Endodermal cell (in vitro differentiated cells): Measurements from ENCODE around the gene COL4A2. TPM values are rescaled to one million over a fixed set of nuclear protein-coding genes. Genes with fewer than 3 reads are reported as not detected.

Source experiments
- DNase-seq: peaks from one replicate; pipeline ENCODE4 v3.0.0-alpha.2; 2017
- H3K27ac ChIP-seq: 2 replicates; pipeline ENCODE4 v1.5.1; 2013; ENCODE audit warnings: mild to moderate bottlenecking, low read depth, low read length, moderate library complexity
- H3K27me3 ChIP-seq: 2 replicates; pipeline ENCODE4 v1.6.1; 2013; ENCODE audit warnings: mild to moderate bottlenecking, low read length, moderate library complexity; ENCODE audit not compliant: insufficient read depth, control insufficient read depth, poor library complexity, severe bottlenecking
- H3K36me3 ChIP-seq: 2 replicates; pipeline ENCODE4 v1.7.0; 2013; ENCODE audit warnings: mild to moderate bottlenecking, low read length, moderate library complexity; ENCODE audit not compliant: control insufficient read depth, insufficient read depth
- H3K4me1 ChIP-seq: one replicate; pipeline ENCODE4 v1.7.0; 2013; ENCODE audit warnings: low read length; ENCODE audit not compliant: control insufficient read depth, insufficient read depth
- H3K4me3 ChIP-seq: 2 replicates; pipeline ENCODE4 v1.5.1; 2013; ENCODE audit warnings: mild to moderate bottlenecking, low read length, moderate library complexity
- H3K9ac ChIP-seq: 2 replicates; pipeline ENCODE4 v1.6.1; 2013; ENCODE audit warnings: mild to moderate bottlenecking, low read length, moderate library complexity; ENCODE audit not compliant: poor library complexity, severe bottlenecking; ENCODE audit errors: extremely low read depth
- H3K9me3 ChIP-seq: 2 replicates; pipeline ENCODE4 v1.6.1; 2013; ENCODE audit warnings: mild to moderate bottlenecking, low read length, moderate library complexity; ENCODE audit not compliant: control insufficient read depth
- H3K27ac Mint-ChIP-seq: 2 replicates; pipeline ENCODE4 v1.8.0; 2020; ENCODE audit warnings: mixed read lengths
- H3K27me3 Mint-ChIP-seq: 2 replicates; pipeline ENCODE4 v1.8.0; 2021; ENCODE audit warnings: mild to moderate bottlenecking, mixed read lengths; ENCODE audit not compliant: insufficient read depth
- H3K36me3 Mint-ChIP-seq: 2 replicates; pipeline ENCODE4 v1.8.0; 2020; ENCODE audit warnings: low read depth, mixed read lengths
- H3K4me1 Mint-ChIP-seq: 2 replicates; pipeline ENCODE4 v1.8.0; 2020; ENCODE audit warnings: mixed read lengths
- H3K4me3 Mint-ChIP-seq: 2 replicates; pipeline ENCODE4 v1.8.0; 2020; ENCODE audit warnings: mild to moderate bottlenecking, moderate library complexity, mixed read lengths
- H3K9me3 Mint-ChIP-seq: 2 replicates; pipeline ENCODE4 v1.8.0; 2020; ENCODE audit warnings: mild to moderate bottlenecking, mixed read lengths
- CTCF ChIP-seq: fragments of 200-600 bp; sonication (generic); conservative IDR thresholded peaks from 2 replicates; pipeline ENCODE4 v1.5.0; 2021; ENCODE audit warnings: antibody characterized with exemption, mild to moderate bottlenecking
- WGBS, 2 experiments: methylation state at CpG; one replicate each; pipeline versions ENCODE4 v1.1.5 to v1.1.7; 2013; ENCODE audit warnings: missing lambda C conversion rate in 2 of 2, mixed read lengths in 1 of 2; ENCODE audit not compliant: insufficient coverage in 1 of 2, insufficient read length in 1 of 2; 5-methylcytosine and 5-hydroxymethylcytosine counted together
- total RNA-seq, 2 donors: library from RNA; stranded (reverse); fragmentation: NEBNext Ultra II Directional in 1 of 2; extraction: Animal tissue kit (Norgen Biotek cat#: 25700) in 1 of 2; gene quantifications; 2 replicates in 1 of 2; 3 replicates in 1 of 2; pipeline ENCODE4 v1.2.1, GENCODE V29; 2021

Gene COL4A2
- total RNA-seq, 2 donors from 2014 or later: 388 to 398 TPM

GRCh38 chr13:110432522-110432921 is 125.4 kb downstream of the COL4A2 start:
- DNase-seq: no peak
- no peak overlapping the region for H3K4me3 Mint-ChIP-seq
- no peak overlapping the region for H3K27ac Mint-ChIP-seq
- Histone ChIP-seq H3K27ac (no peak overlapping the region), H3K9me3 (no peaks in the 10 kb centered on the region), H3K9ac (no peak overlapping the region), H3K4me3 (no peak overlapping the region), H3K4me1 (no peaks in the 10 kb centered on the region), H3K36me3 (peaks cover 98% of the 10 kb centered on the region), H3K27me3 (no peaks in the 10 kb centered on the region)
- peaks cover 83% of the 10 kb centered on the region for H3K36me3 Mint-ChIP-seq
- no peaks in the 10 kb centered on the region for H3K27me3 Mint-ChIP-seq
- WGBS, 2 experiments: 94 to 96% methylated on average over 3 of the region's 3 CpGs
- no peak for TF ChIP-seq CTCF
- no peaks in the 10 kb centered on the region for H3K9me3 Mint-ChIP-seq
- peaks cover 2% of the 10 kb centered on the region for H3K4me1 Mint-ChIP-seq

- no peak overlapping the region for H3K27ac ChIP-seq
- H3K27me3 ChIP-seq: no peaks in the 10 kb centered on the region
- 83 to 87% methylated on average over 6 to 14 of the region's 14 CpGs for WGBS, 2 experiments
- no peak overlapping the region for H3K27ac Mint-ChIP-seq
- peaks cover 83% of the 10 kb centered on the region for H3K36me3 Mint-ChIP-seq
- H3K4me1 Mint-ChIP-seq: no peaks in the 10 kb centered on the region
- DNase-seq: no peak
- no peaks in the 10 kb centered on the region for H3K9me3 Mint-ChIP-seq
- no peak overlapping the region for H3K9ac ChIP-seq
- H3K4me3 Mint-ChIP-seq: no peak overlapping the region
- H3K36me3 ChIP-seq: peaks cover 100% of the 10 kb centered on the region
- no peaks in the 10 kb centered on the region for H3K27me3 Mint-ChIP-seq
- no peaks in the 10 kb centered on the region for H3K4me1 ChIP-seq
- no peak overlapping the region for H3K4me3 ChIP-seq
- no peak for TF ChIP-seq CTCF
- H3K9me3 ChIP-seq: no peaks in the 10 kb centered on the region
Measured at GRCh38 chr13:110433014-110433413, 125.9 kb downstream of the COL4A2 start.

- DNase-seq: no peak
- Mint-ChIP-seq H3K27ac (no peak overlapping the region), H3K4me1 (no peaks in the 10 kb centered on the region), H3K4me3 (no peak overlapping the region), H3K27me3 (no peaks in the 10 kb centered on the region), H3K36me3 (peaks cover 86% of the 10 kb centered on the region), H3K9me3 (no peaks in the 10 kb centered on the region)
- Histone ChIP-seq H3K27ac (no peak overlapping the region), H3K36me3 (peaks cover 100% of the 10 kb centered on the region), H3K27me3 (no peaks in the 10 kb centered on the region), H3K9ac (no peak overlapping the region), H3K9me3 (no peaks in the 10 kb centered on the region), H3K4me1 (no peaks in the 10 kb centered on the region), H3K4me3 (no peak overlapping the region)
- TF ChIP-seq CTCF: no peak
- 96 to 99% methylated on average over 9 of the region's 9 CpGs for WGBS, 2 experiments
Measured at GRCh38 chr13:110434629-110435028, 127.5 kb downstream of the COL4A2 start.
